Esophagus muscularis mucosa (tissue), 3 donors: Measurements from ENCODE around the gene HRH2.

Source experiments
- POLR2A ChIP-seq: fragments of 450-650 bp; IDR thresholded peaks from one replicate; pipeline ENCODE4 v1.6.1; 2017; ENCODE audit warnings: antibody characterized with exemption, moderate library complexity, mild to moderate bottlenecking, low read depth
- POLR2AphosphoS5 ChIP-seq, 2 donors: sonication (generic); formaldehyde crosslinking; IDR thresholded peaks; one replicate each; pipeline ENCODE4 v1.6.1; 2017; ENCODE audit warnings: antibody characterized with exemption in 2 of 2
- TF ChIP-seq, protein P1 (sequence below), 3 experiments: fragments of 200-600 bp in 2 of 3; fragments of 450-650 bp in 1 of 3; sonication (generic) in 2 of 3; IDR thresholded peaks; one replicate each; pipeline ENCODE4 v1.5.1; 2017 to 2019; ENCODE audit warnings: antibody characterized with exemption in 3 of 3, mild to moderate bottlenecking in 2 of 3, moderate library complexity in 1 of 3

DNA sequence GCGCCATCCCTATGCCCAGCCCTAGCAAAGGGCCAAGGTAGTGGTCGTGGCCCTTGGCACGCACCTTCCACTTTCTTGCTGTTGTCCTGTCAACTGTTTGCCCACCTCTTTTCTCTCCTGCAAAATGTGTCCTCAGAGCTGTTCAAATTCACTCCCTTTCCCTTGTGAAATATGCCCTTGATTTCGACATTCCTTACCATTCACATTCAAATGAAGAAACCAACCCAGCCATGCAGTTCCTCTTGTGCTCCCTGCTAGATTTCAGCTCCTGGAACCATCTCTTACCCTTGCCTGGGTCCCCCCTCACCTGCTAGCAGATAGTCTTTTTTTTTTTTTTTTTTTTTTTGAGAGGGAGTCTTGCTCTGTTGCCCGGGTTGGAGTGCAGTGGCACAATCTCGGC is 19.6 kb upstream of the HRH2 start:
- TF ChIP-seq, protein P1, sequence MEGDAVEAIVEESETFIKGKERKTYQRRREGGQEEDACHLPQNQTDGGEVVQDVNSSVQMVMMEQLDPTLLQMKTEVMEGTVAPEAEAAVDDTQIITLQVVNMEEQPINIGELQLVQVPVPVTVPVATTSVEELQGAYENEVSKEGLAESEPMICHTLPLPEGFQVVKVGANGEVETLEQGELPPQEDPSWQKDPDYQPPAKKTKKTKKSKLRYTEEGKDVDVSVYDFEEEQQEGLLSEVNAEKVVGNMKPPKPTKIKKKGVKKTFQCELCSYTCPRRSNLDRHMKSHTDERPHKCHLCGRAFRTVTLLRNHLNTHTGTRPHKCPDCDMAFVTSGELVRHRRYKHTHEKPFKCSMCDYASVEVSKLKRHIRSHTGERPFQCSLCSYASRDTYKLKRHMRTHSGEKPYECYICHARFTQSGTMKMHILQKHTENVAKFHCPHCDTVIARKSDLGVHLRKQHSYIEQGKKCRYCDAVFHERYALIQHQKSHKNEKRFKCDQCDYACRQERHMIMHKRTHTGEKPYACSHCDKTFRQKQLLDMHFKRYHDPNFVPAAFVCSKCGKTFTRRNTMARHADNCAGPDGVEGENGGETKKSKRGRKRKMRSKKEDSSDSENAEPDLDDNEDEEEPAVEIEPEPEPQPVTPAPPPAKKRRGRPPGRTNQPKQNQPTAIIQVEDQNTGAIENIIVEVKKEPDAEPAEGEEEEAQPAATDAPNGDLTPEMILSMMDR (IDR thresholded peaks at IDR 0.05) = no peak
- TF ChIP-seq POLR2AphosphoS5 (IDR thresholded peaks at IDR 0.05) (no peak), POLR2A (no peak)
